Activated CD8-positive, alpha-beta memory T cell treated with anti-CD3 and anti-CD28 coated beads, Interleukin-2, amount 10 ng/mL, durations not matched to agents 7 days and 5 days (primary cell): Measurements from ENCODE around the gene OR6C76. TPM values are rescaled to one million over a fixed set of nuclear protein-coding genes. Genes with fewer than 3 reads are reported as not detected.
"Not testable (repeated sequence)": the region's sequence is repeated elsewhere in the genome, so short reads cannot be mapped to it uniquely, and the experiment has no call there.

Experiments
- ATAC-seq: fragments of 150-1000 bp; cut with Tn5 transposase; one replicate; pipeline ENCODE4 v1.10.0; 2021; ENCODE audit warnings: moderate library complexity
- CTCF ChIA-PET: fragments of 350-600 bp; sonication (Branson Sonifier 250); formaldehyde crosslinking; loops from one replicate; lab custom pipeline; 2021; ENCODE audit warnings: antibody characterized with exemption; lab: Charles Lee
- DNase-seq: peaks from one replicate; pipeline ENCODE4 v3.0.0-alpha.2; 2020
- H3K27ac Mint-ChIP-seq: one replicate; pipeline ENCODE4 v1.8.0; 2021; ENCODE audit warnings: mild to moderate bottlenecking, mixed read lengths
- H3K27me3 Mint-ChIP-seq: one replicate; pipeline ENCODE4 v1.8.0; 2021; ENCODE audit warnings: mixed read lengths
- H3K36me3 Mint-ChIP-seq: one replicate; pipeline ENCODE4 v1.8.0; 2021; ENCODE audit warnings: mild to moderate bottlenecking, mixed read lengths
- H3K4me1 Mint-ChIP-seq: one replicate; pipeline ENCODE4 v1.8.0; 2021; ENCODE audit warnings: mixed read lengths
- H3K4me3 Mint-ChIP-seq: one replicate; pipeline ENCODE4 v1.8.0; 2021; ENCODE audit warnings: mild to moderate bottlenecking, moderate library complexity, mixed read lengths
- H3K9me3 Mint-ChIP-seq: one replicate; pipeline ENCODE4 v1.8.0; 2022; ENCODE audit warnings: low read depth, mixed read lengths
- total RNA-seq, 2 experiments: library from RNA; stranded (reverse); gene quantifications; one replicate each; pipeline ENCODE4 v1.2.3, GENCODE V29; 2021

Gene OR6C76
- not detected for total RNA-seq

DNA sequence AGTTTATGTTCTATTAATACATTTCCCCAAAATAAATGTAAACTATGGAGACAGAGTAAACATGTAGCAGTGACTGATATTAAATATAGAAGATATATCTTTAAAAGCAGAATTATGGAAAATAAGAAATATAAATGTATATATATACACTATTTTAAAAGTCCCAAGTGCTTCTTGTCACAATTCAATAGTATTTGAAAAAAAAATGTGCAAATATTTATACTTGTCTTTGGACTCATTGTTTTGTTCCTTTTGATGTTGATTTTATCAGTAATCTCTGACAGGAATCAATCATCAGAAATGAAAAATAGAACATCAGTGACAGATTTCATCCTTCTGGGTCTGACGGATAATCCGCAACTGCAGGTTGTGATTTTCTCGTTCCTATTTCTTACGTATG, at the start of gene OR6C76:
OR6C76 (plus strand) TSS at position 301 of the 400 bp plus-strand sequence; CDS start at position 301, 0 bp downstream.
- Mint-ChIP-seq H3K4me1 (no peaks in the 10 kb centered on the region), H3K9me3 (no peaks in the 10 kb centered on the region), H3K36me3 (no peaks in the 10 kb centered on the region), H3K27ac (no peak within 1 kb of the TSS), H3K27me3 (peaks cover 3% of the 10 kb centered on the region), H3K4me3 (no peak within 1 kb of the TSS)
- no peak for ATAC-seq
- DNase-seq = no peak
- CTCF ChIA-PET = no interaction called here

DNA sequence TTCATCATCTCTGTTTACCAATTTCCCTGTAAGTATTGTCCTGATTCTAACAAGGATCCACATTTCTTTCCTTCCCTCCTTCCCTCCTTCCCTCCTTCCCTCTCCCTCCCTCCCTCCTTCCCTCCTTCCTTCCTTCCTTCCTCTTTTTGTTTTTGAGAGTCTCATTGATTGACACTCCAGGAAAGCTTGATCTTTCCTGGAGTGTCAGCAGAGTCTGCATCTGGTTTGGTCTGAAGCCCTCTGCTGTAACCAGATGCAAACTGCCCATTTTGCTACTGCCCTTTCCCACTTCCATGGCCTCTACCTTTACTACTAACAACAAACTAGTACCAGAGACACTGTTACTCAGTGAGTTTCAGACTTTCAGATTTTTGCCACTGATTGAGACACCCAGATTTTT, 40.2 kb upstream of the OR6C76 start:
- Mint-ChIP-seq H3K4me3 (no peak overlapping the region), H3K9me3 (no peaks in the 10 kb centered on the region), H3K27ac (no peak overlapping the region), H3K4me1 (no peaks in the 10 kb centered on the region), H3K36me3 (no peaks in the 10 kb centered on the region), H3K27me3 (no peaks in the 10 kb centered on the region)
- no peak for DNase-seq
- no peak for ATAC-seq
- CTCF ChIA-PET = no interaction called here

GRCh38 chr12:55392032-55392795, 33.8 kb upstream of the OR6C76 start:
- Mint-ChIP-seq H3K36me3 (no peaks in the 10 kb centered on the region), H3K9me3 (no peaks in the 10 kb centered on the region), H3K4me3 (no peak overlapping the region), H3K4me1 (no peaks in the 10 kb centered on the region), H3K27ac (no peak overlapping the region), H3K27me3 (peaks cover 10% of the 10 kb centered on the region)
- ATAC-seq = no peak
- CTCF ChIA-PET = no interaction called here
- no peak for DNase-seq

DNA sequence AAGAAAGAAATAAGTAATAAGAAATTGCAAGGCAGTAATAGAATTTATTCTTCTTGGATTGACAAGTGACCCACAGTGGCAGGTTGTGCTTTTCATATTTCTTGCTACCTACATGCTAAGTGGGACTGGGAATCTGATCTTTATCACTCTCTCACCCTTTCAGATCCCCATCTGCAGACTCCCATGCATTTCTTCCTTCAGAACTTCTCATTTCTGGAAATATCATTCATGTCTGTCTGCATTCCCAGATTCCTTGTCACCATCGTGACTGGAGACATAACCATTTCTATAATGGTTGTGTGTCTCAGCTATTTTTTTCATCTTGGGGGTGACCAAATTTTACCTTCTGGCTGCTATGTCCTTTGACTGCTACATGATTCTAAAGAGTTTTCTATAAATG, 29.7 kb upstream of the OR6C76 start:
- Mint-ChIP-seq H3K36me3 (no peaks in the 10 kb centered on the region), H3K27me3 (peaks cover 20% of the 10 kb centered on the region), H3K27ac (no peak overlapping the region), H3K4me1 (no peaks in the 10 kb centered on the region), H3K4me3 (no peak overlapping the region), H3K9me3 (no peaks in the 10 kb centered on the region)
- CTCF ChIA-PET = no interaction called here
- ATAC-seq (no peak), DNase-seq (no peak)

DNA sequence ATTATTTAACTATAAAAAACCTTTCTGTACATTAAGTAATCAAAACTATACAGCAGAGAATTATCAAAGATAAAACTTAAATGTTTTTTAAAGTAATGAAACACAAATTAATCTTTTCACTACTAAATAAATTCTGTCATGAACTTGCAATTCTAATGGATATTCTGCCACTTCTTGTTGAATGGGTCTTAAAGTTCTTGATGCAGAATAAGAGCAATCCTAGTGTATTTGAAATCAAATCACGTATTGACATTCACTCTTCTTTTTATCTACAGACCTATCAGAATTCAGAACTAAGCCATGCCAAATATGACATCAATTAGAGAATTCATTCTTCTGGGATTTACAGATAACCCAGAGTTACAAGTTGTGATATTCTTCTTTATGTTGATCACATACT, 25.8 kb upstream of the OR6C76 start, which contains the start of gene OR6C65:
OR6C65 (plus strand) TSS at position 301 of the 400 bp plus-strand sequence; CDS start at position 301, 0 bp downstream.
- H3K27ac Mint-ChIP-seq = no peak within 1 kb of the TSS
- CTCF ChIA-PET = no interaction called here
- H3K9me3 Mint-ChIP-seq = no peaks in the 10 kb centered on the region
- peaks cover 21% of the 10 kb centered on the region for H3K27me3 Mint-ChIP-seq
- ATAC-seq (no peak), DNase-seq (no peak)
- no peaks in the 10 kb centered on the region for H3K4me1 Mint-ChIP-seq
- H3K4me3 Mint-ChIP-seq = no peak within 1 kb of the TSS
- H3K36me3 Mint-ChIP-seq = no peaks in the 10 kb centered on the region

- H3K4me3 Mint-ChIP-seq = no peak overlapping the region
- H3K4me1 Mint-ChIP-seq = no peaks in the 10 kb centered on the region
- H3K27me3 Mint-ChIP-seq = peaks cover 10% of the 10 kb centered on the region
- no peak for DNase-seq
- H3K36me3 Mint-ChIP-seq = no peaks in the 10 kb centered on the region
- no peak for ATAC-seq
- H3K27ac Mint-ChIP-seq = no peak overlapping the region
- CTCF ChIA-PET = no interaction called here
- H3K9me3 Mint-ChIP-seq = no peaks in the 10 kb centered on the region
Measured at GRCh38 chr12:55407866-55408265, 18.2 kb upstream of the OR6C76 start.

DNA sequence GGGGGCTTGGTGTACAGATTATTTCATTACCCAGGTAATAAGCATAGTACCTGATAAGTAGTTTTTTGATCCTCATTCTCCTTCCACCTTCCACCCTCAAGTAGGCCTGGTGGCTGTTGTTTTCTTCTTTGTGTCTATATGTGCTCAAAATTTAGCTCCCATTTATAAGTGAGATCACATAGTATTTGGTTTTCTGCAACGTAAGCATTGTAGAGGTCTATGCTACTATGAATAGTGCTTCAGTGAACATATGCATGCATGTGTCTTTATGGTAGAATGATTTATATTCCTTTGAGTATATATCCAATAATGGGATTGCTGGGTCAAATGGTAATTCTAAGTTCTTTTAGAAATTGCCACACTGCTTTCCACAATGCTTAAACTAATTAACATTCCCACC, 16.9 kb upstream of the OR6C76 start:
- H3K9me3 Mint-ChIP-seq, H3K4me3 Mint-ChIP-seq, CTCF ChIA-PET, H3K27ac Mint-ChIP-seq, ATAC-seq, H3K36me3 Mint-ChIP-seq, H3K4me1 Mint-ChIP-seq, DNase-seq: not testable (repeated sequence)
- peaks cover 11% of the 10 kb centered on the region for H3K27me3 Mint-ChIP-seq

DNA sequence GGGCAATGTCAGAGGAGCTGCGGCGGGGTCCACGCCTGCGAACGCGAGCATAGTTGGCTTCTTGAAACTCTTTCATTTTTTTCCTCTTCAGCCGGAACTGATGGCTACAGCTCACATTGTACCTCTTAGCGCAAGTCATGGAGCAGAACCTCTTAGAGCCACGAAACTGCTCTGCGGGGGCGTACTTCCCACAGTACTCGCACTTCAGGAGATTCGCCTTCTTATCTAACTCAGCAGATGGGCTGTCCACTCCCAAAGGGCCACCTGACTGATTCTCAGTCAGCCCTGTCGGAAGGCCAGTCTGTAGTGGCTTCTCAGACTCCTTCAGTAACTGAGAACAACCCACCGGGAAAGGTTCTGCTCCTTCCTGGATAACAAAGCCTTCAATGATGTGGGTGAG, 13.9 kb upstream of the OR6C76 start:
- ATAC-seq, H3K27ac Mint-ChIP-seq, H3K4me1 Mint-ChIP-seq, H3K36me3 Mint-ChIP-seq, H3K9me3 Mint-ChIP-seq, DNase-seq, H3K4me3 Mint-ChIP-seq, CTCF ChIA-PET: not testable (repeated sequence)
- peaks cover 33% of the 10 kb centered on the region for H3K27me3 Mint-ChIP-seq

DNA sequence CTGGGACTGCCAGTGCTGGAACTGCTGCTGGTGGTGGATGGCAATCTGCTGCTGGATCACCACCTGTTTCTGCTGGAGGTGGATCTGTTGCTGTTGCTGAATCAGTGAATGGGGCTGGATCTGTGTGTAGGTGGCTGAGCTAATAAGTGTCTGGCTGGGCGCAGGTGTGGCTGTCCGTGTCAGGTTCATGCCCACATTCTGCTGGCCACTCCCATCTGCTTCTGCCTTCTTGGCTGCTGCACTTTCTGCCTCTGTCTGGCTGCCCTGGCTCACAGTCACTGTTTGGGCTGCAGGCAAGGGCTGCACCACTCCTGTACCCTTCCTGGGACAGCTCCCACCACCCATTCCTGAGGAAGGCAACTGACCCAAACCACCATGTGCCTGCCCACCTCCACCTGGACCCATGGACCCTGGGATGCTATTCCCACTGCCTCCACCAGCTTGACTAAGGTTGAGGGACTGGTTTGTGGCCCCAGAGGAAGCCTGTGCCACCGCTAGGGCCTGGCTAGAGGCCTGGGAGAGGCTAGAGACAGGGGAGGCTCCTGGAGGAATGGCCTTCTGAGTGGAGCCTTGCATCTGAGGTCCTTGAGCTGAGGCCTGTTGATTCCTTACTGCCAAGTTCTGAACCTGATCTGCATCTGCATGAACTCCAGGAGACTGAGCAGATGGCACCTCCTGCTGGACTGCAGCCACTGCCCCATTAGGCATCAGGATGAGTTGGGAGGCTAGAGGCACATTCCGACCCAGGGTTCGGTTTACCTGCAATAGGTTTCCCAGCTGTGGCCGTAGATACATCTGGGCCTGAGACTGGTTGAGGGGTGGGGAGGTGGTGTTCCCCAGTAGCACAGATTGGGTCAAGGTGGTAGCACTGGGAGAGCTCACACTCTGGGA, 12.3 kb upstream of the OR6C76 start:
- CTCF ChIA-PET, H3K27ac Mint-ChIP-seq, H3K9me3 Mint-ChIP-seq, H3K36me3 Mint-ChIP-seq, H3K4me3 Mint-ChIP-seq, H3K4me1 Mint-ChIP-seq, DNase-seq, ATAC-seq: not testable (repeated sequence)
- H3K27me3 Mint-ChIP-seq = peaks cover 42% of the 10 kb centered on the region

GRCh38 chr12:55414396-55414823, 11.6 kb upstream of the OR6C76 start:
- H3K36me3 Mint-ChIP-seq, H3K9me3 Mint-ChIP-seq, H3K4me1 Mint-ChIP-seq, ATAC-seq, H3K27ac Mint-ChIP-seq, DNase-seq, CTCF ChIA-PET, H3K4me3 Mint-ChIP-seq: not testable (repeated sequence)
- H3K27me3 Mint-ChIP-seq = peaks cover 46% of the 10 kb centered on the region

- H3K9me3 Mint-ChIP-seq = not testable (repeated sequence)
Measured at GRCh38 chr12:55414889-55415288, 11.2 kb upstream of the OR6C76 start.

DNA sequence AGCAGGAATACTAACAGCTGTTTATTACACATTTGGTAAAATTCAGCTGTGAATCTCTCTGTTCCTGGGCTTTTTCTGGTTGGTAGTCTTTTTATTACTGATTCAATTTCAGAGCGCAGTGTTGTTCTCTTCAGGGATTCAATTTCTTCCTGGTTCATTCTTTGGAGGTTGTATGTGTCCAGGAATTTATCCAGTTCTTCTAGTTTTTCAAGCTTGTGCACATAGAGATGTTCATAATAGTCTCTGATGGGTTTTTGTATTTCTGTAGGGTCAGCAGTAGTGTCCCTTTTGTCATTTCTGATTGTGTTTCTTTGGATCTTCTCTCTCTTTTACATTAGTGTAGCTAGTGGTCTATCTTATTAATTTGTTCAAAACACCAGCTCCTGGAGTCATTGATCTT, 9.1 kb upstream of the OR6C76 start:
- no peak for ATAC-seq
- Mint-ChIP-seq H3K36me3 (no peaks in the 10 kb centered on the region), H3K9me3 (no peaks in the 10 kb centered on the region), H3K27me3 (peaks cover 46% of the 10 kb centered on the region), H3K4me3 (no peak overlapping the region), H3K27ac (no peak overlapping the region), H3K4me1 (no peaks in the 10 kb centered on the region)
- DNase-seq = no peak
- CTCF ChIA-PET = no interaction called here

More at GRCh38 chr12:55414889-55415288, 11.2 kb upstream of the OR6C76 start:
- ATAC-seq = peak; percentile 84
- H3K4me1 Mint-ChIP-seq, CTCF ChIA-PET, H3K36me3 Mint-ChIP-seq, H3K27ac Mint-ChIP-seq, DNase-seq, H3K4me3 Mint-ChIP-seq: not testable (repeated sequence)
- H3K27me3 Mint-ChIP-seq = peaks cover 46% of the 10 kb centered on the region

DNA sequence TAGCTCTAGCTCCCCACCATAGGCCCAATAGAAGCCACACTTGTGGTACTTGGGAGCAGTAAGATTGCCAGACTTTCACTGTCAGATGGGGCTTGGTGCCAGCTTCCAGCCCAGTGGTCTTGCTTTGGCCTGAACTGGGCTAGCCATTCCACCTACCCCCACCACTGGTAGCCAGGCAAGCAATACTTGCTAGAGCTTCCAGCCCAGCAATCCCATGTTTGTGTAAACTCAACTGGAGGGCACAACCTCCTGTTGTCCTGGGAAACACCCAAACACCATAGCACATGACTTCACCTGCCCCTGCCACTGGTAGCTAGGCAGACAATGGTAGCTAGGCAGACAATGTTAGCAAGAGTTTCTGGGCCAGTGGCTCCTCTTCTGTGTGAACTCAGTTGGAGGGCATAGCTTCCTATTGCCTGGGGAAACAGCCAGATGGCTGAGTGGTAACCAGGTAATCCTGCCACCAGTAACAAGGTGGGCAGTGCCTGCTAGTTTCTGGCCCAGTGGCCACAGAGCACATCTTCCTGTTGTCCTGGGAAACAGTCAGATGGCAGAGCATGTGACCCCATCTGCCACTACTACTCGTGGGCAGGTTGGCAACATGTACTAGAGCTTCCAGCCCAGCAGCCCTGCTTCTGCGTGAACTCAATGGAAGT, 5.6 kb upstream of the OR6C76 start:
- peaks cover 36% of the 10 kb centered on the region for H3K27me3 Mint-ChIP-seq
- H3K36me3 Mint-ChIP-seq = no peaks in the 10 kb centered on the region
- ATAC-seq = no peak
- no peaks in the 10 kb centered on the region for H3K4me1 Mint-ChIP-seq
- no peak overlapping the region for H3K4me3 Mint-ChIP-seq
- DNase-seq = no peak
- no peak overlapping the region for H3K27ac Mint-ChIP-seq
- CTCF ChIA-PET = no interaction called here
- no peaks in the 10 kb centered on the region for H3K9me3 Mint-ChIP-seq
